Panc1 (cell line): ENCODE results near the gene ASNS.

Experiments
- POLR2AphosphoS5 ChIP-seq: IDR thresholded peaks from 2 replicates; pipeline ENCODE4 v1.6.1; 2012; ENCODE audit warnings: mild to moderate bottlenecking, low read depth, low read length, moderate library complexity
- REST ChIP-seq, 2 experiments: IDR thresholded peaks; 2 replicates each; pipeline ENCODE4 v1.6.1; 2011 to 2012; ENCODE audit warnings: low read depth in 2 of 2, control low read depth in 1 of 2, low read length in 1 of 2, mild to moderate bottlenecking in 1 of 2, moderate library complexity in 1 of 2; ENCODE audit not compliant: insufficient read depth in 1 of 2
- SIN3A ChIP-seq: IDR thresholded peaks from 2 replicates; pipeline ENCODE4 v1.6.1; 2012; ENCODE audit warnings: low read depth, mild to moderate bottlenecking, low read length, moderate library complexity, borderline replicate concordance; ENCODE audit not compliant: insufficient read depth
- TCF7L2 ChIP-seq: IDR thresholded peaks from 2 replicates; pipeline ENCODE4 v1.6.1; 2011; ENCODE audit warnings: mild to moderate bottlenecking, low read depth, low read length, inconsistent platforms
- TF ChIP-seq, protein P1 (sequence below): fragments of 450-650 bp; IDR thresholded peaks from 2 replicates; pipeline ENCODE4 v1.5.1; 2017; ENCODE audit warnings: mild to moderate bottlenecking

GRCh38 chr7:97845622-97846203, 26.5 kb downstream of the ASNS start:
- TF ChIP-seq, protein P1, sequence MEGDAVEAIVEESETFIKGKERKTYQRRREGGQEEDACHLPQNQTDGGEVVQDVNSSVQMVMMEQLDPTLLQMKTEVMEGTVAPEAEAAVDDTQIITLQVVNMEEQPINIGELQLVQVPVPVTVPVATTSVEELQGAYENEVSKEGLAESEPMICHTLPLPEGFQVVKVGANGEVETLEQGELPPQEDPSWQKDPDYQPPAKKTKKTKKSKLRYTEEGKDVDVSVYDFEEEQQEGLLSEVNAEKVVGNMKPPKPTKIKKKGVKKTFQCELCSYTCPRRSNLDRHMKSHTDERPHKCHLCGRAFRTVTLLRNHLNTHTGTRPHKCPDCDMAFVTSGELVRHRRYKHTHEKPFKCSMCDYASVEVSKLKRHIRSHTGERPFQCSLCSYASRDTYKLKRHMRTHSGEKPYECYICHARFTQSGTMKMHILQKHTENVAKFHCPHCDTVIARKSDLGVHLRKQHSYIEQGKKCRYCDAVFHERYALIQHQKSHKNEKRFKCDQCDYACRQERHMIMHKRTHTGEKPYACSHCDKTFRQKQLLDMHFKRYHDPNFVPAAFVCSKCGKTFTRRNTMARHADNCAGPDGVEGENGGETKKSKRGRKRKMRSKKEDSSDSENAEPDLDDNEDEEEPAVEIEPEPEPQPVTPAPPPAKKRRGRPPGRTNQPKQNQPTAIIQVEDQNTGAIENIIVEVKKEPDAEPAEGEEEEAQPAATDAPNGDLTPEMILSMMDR, result peak; percentile 59; the same call in 1 of the 2 replicates
- TF ChIP-seq SIN3A (no peak), TCF7L2 (no peak), REST (IDR thresholded peaks at IDR 0.05; ENCODE audit: insufficient read depth in 1 of 2, low read depth in 2 of 2, low read length in 1 of 2) (no peak), POLR2AphosphoS5 (no peak)
